Esophagus (tissue), 2 donors: Measurements from ENCODE around the gene GNG7. TPM values are rescaled to one million over a fixed set of nuclear protein-coding genes. Genes with fewer than 3 reads are reported as not detected.
A peak's percentile ranks its signal among the peaks of the same experiment; 100 is the strongest.

Experiments
- H3K27ac ChIP-seq, 2 donors: one replicate each; pipeline ENCODE4 v1.5.1; 2013; ENCODE audit warnings: low read depth in 2 of 2, mild to moderate bottlenecking in 2 of 2, inconsistent platforms in 1 of 2, low read length in 1 of 2, moderate library complexity in 1 of 2
- H3K27me3 ChIP-seq, 2 donors: one replicate each; pipeline ENCODE4 v1.6.1; 2013; ENCODE audit warnings: low read length in 2 of 2, control low read depth in 1 of 2, mild to moderate bottlenecking in 1 of 2; ENCODE audit not compliant: insufficient read depth in 2 of 2, control insufficient read depth in 1 of 2
- H3K36me3 ChIP-seq, 2 donors: one replicate each; pipeline ENCODE4 v1.6.1; 2013; ENCODE audit warnings: low read length in 1 of 2; ENCODE audit not compliant: control insufficient read depth in 2 of 2, insufficient read depth in 2 of 2
- H3K4me1 ChIP-seq, 2 donors: one replicate each; pipeline ENCODE4 v1.6.1; 2013; ENCODE audit warnings: low read length in 1 of 2; ENCODE audit not compliant: control insufficient read depth in 2 of 2, insufficient read depth in 2 of 2
- H3K4me3 ChIP-seq, 2 donors: one replicate each; pipeline ENCODE4 v1.5.1; 2013; ENCODE audit warnings: low read length in 2 of 2, mild to moderate bottlenecking in 2 of 2, low read depth in 1 of 2, moderate library complexity in 1 of 2
- H3K9me3 ChIP-seq, 2 donors: one replicate each; pipeline ENCODE4 v1.6.1; 2013; ENCODE audit warnings: mild to moderate bottlenecking in 2 of 2, low read depth in 1 of 2, low read length in 1 of 2, moderate library complexity in 1 of 2; ENCODE audit not compliant: control insufficient read depth in 2 of 2, insufficient read depth in 1 of 2
- WGBS, 2 donors: extraction: QIAGEN DNeasy Blood & Tissue Kit; methylation state at CpG; one replicate each; pipeline ENCODE4 v1.1.7; 2013; 5-methylcytosine and 5-hydroxymethylcytosine counted together
- polyA plus RNA-seq, 2 donors: library from polyadenylated mRNA; stranded (reverse); fragments of 200-250 nt; gene quantifications; one replicate each; pipeline ENCODE4 v1.2.3, GENCODE V29; 2013
- donor health status: healthy with polysubstance abuse.
- donor health status: Bipolar disorder and iron deficiency.

The GNG7 gene
- polyA plus RNA-seq, 2 donors: 1.2 to 2.4 TPM

DNA sequence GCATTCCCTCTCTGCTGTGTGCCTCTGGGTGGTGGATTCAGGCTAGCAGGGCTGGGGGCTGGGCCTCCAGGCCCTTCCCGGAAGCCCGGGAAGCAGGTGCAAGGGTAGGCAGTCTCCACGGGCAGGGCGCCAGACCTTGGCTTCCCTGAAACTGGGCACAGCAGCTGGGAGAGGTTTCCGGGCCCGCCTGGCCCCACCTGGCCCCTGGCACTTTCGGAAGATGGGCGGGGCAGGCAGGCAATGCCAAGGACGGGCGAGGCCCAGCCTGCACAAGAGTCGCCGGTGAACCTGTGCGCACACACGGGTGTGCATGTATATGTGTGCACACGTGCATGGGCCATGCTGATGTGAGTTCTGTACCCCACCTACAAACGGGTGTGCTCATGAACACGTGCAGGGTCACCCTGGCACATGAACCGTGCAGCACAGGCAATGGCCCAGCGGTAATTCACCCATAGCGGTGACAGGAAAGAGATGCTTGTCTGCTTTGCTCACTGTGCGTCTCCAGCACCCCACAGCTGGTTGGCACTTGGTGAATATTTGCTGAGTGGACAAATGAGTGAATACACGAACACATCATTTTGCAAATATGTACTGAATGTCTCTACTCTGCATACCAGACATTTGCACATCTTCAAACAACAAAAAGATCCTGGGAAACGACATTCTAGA, 211.2 kb downstream of the GNG7 start:
- Histone ChIP-seq H3K4me1 (peaks cover 19 to 35% of the 10 kb centered on the region in 2 donors), H3K4me3 (no peak overlapping the region), H3K9me3 (no peaks in the 10 kb centered on the region), H3K36me3 (no peaks in the 10 kb centered on the region), H3K27me3 (no peaks in the 10 kb centered on the region), H3K27ac (peak overlapping the region; percentile 78 to 89)
- 28 to 31% methylated on average over 23 of the region's 23 CpGs for WGBS, 2 donors

DNA sequence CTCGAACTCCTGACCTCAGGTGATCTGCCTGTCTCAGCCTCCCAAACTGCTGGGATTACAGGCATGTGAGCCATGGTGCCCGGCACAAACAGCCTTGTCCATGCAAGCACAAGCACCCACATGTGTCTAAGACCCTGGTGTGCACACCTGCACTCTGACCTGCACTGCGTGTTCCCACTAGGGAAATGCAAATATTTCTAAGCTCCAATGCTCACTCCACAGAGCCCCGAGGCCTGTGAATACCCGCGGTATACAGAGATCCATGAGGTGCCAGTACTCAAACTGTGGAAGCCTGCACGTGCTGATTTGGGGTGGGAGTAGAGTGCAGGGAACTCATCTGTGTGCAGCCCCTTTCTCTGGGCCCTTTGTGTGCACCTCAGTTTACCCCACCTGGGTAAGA, 211.8 kb downstream of the GNG7 start:
- no peak overlapping the region for H3K4me3 ChIP-seq
- 48 to 51% methylated on average over 7 of the region's 7 CpGs for WGBS, 2 donors
- H3K9me3 ChIP-seq: no peaks in the 10 kb centered on the region
- H3K27ac ChIP-seq: peak overlapping the region; percentile 78 to 89
- no peaks in the 10 kb centered on the region for H3K27me3 ChIP-seq
- peaks cover 16 to 30% of the 10 kb centered on the region in 2 donors for H3K4me1 ChIP-seq
- H3K36me3 ChIP-seq: no peaks in the 10 kb centered on the region

DNA sequence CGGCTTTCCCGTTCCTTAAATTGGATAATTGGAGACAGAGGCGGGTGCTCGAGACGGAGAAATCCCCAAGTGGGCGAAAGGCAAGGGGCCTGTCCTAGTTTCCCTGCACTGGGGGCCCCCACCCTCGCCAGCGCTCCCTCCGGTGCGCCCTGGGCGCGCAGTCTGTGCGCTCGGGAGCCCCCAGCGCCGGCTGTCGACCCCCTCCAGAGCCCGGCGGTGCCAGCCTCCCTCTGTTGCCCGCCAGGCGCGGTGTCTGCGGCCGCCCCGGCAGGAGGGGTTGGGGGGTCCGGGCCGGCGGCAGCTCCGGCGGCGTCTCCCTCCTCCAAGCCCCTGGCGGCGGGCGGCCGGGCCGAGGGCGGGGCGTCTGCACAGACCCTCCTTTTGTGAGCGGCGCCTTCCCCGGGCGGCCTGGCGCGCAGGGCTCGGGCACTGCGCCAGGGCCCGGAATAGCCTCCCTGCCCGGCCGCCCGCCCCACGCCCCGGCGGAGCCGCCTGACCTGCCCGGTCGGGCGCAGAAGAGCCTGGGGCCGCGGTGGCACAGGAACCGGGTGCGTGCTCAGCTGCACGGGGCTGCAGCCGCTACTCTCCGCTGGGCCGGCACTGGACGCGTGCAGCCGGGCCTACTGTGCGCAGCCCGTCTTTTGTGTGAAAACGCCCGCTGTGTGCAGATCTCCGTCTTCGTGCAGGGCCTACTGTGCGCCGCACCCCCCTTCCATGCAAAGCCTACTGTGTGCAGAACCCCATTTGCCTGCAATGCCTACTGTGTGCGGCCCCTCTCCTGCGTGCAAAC, 213.4 kb downstream of the GNG7 start:
- Histone ChIP-seq H3K4me3 (peak overlapping the region; percentile 33 to 36), H3K27ac (peak overlapping the region; percentile 47 to 67), H3K36me3 (no peaks in the 10 kb centered on the region), H3K4me1 (peaks cover 14 to 23% of the 10 kb centered on the region in 2 donors), H3K9me3 (no peaks in the 10 kb centered on the region), H3K27me3 (no peaks in the 10 kb centered on the region)
- 2 to 4% methylated on average over 70 to 78 of the region's 78 CpGs for WGBS, 2 donors

DNA sequence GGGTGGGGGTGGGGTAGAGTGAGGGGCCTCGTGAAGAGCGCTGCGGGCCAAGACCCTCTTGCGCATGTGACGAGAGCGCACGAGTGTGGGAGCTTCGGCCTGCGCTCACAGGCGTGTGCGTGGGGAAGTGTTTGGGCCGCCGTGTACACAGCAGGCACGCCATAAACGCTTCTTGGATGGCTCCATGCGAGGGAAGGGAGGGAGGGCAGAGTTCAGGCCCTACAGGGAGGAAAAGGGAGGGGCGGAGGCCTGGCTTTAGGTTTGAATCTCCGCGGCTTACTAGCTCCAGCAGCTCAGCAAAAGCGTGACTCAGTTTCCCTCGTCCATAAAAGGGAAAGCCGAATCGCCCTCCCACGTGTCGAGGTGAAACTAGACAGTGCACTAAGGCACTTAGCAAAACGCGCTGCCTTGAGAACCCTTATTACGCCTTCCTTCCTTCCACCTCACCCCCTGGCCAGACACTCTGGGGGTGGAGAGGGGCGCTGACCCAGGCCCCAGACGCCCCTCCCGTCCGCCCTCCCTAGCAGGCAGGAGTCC, 214.0 kb downstream of the GNG7 start:
- peak overlapping the region; percentile 16 to 36 for H3K4me3 ChIP-seq
- peaks cover 14 to 20% of the 10 kb centered on the region in 2 donors for H3K4me1 ChIP-seq
- H3K36me3 ChIP-seq: no peaks in the 10 kb centered on the region
- H3K27ac ChIP-seq: peak overlapping the region; percentile 47 to 67
- no peaks in the 10 kb centered on the region for H3K27me3 ChIP-seq
- 8 to 15% methylated on average over 32 of the region's 32 CpGs for WGBS, 2 donors
- H3K9me3 ChIP-seq: peaks cover 0 to 1% of the 10 kb centered on the region in 2 donors

DNA sequence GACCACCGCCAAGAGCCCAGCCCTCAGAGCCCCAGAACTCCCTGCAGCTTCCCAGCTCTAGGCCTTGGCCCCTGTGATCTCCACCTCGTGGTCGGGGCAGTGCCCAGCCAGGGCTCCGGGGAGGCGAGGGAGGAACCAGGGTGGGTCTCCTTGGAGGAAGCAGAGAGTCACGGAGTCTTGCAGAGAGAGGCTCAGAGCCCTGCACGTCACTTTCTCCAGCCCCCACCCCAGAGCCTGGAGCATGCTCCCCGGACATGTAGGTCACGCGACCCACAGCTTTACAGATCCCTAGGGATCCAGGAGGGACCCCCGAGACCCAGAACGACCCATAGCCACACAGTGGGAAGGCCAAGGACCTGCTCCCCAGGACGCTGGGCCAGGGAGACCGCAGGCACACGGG, 214.7 kb downstream of the GNG7 start:
- Histone ChIP-seq H3K4me1 (peaks cover 14 to 20% of the 10 kb centered on the region in 2 donors), H3K27ac (no peak overlapping the region), H3K36me3 (no peaks in the 10 kb centered on the region), H3K9me3 (peaks cover 0 to 2% of the 10 kb centered on the region in 2 donors), H3K27me3 (no peaks in the 10 kb centered on the region), H3K4me3 (no peak overlapping the region)
- WGBS, 2 donors: 29 to 37% methylated on average over 15 of the region's 15 CpGs

DNA sequence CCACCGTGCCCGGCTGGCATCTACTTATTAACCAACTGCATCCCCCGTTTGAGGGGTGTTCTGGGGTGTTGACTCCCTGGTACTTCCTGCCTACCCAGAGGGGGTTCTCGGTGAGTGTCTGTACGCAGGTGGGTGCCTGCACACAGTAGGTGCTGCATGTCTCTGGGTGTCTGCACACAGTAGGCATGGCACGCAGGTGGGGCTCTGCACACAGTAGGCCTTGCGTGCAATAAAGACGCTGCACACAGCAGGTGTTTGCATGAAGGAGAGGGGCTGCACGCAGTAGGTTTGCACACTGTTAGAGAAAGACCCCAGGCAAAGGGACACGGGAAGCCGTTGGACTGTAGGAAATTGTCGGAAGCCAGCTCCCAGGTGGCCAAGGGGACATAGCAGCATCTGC, 215.4 kb downstream of the GNG7 start:
- Histone ChIP-seq H3K4me3 (no peak overlapping the region), H3K36me3 (no peaks in the 10 kb centered on the region), H3K9me3 (peaks cover 0 to 2% of the 10 kb centered on the region in 2 donors), H3K27ac (no peak overlapping the region), H3K27me3 (no peaks in the 10 kb centered on the region), H3K4me1 (peaks cover 14 to 20% of the 10 kb centered on the region in 2 donors)
- WGBS, 2 donors: 89% methylated on average over 12 of the region's 12 CpGs

DNA sequence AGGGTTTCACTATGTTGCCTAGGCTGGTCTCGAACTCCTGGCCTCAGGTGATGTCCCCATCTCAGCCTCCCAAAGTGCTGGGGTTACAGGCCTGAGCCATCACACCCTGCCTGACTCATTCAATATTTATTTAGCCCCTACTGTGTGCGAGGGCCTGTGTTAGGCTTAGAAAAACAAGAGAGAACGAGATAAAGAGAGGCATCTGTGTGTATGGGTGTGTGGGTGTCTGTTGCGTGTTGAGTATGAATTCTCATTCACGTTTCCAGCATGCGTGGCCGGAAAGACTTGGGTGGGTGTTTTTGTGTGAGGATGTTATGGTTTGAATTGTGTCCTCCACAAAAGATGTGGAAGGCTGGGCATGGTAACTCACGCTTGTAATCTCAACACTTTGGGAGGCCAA, 217.1 kb downstream of the GNG7 start:
- Histone ChIP-seq H3K36me3 (no peaks in the 10 kb centered on the region), H3K9me3 (peaks cover 0 to 5% of the 10 kb centered on the region in 2 donors), H3K27ac (no peak overlapping the region), H3K27me3 (no peaks in the 10 kb centered on the region), H3K4me3 (no peak overlapping the region), H3K4me1 (peaks cover 5 to 11% of the 10 kb centered on the region in 2 donors)
- WGBS, 2 donors: 59 to 63% methylated on average over 8 of the region's 8 CpGs

DNA sequence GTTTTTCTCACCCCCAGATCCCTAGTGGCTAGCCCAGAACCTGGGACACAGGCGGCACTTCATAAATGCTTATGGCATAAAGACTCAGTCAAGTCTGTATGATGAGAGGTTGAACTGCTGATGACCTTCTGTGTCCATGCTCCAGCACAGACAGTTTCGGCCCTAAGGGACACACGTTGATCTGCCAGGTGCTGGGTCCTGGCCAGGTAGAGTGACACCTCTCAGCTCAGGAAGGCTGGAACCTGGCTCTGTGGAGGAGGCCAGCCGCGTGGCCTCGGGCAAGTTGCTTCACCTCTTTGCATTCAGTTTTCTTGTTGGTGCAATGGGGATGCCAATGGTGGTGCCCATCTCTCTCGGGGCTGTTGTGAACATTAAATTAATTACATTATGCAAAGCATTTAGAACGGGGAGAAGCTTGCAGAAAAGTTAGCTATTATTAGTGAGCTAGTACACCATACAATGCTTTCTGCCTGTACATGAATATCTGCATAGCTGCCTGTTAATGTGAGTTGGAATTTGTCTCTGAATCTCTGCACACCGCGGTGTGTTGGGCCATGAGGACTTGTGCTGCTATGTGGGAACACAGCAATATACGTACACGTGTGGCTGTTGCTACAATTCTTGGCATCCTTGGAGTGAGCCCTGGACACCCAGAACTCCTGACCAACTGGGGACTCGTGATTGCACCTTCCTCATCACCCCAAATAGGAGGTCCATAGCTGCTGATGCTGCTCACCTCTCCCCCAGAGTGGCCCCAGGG, 218.1 kb downstream of the GNG7 start:
- Histone ChIP-seq H3K27ac (no peak overlapping the region), H3K4me3 (no peak overlapping the region), H3K9me3 (peaks cover 0 to 5% of the 10 kb centered on the region in 2 donors), H3K27me3 (no peaks in the 10 kb centered on the region), H3K36me3 (no peaks in the 10 kb centered on the region), H3K4me1 (peaks cover 1 to 6% of the 10 kb centered on the region in 2 donors)
- WGBS, 2 donors: 73 to 74% methylated on average over 13 of the region's 13 CpGs

DNA sequence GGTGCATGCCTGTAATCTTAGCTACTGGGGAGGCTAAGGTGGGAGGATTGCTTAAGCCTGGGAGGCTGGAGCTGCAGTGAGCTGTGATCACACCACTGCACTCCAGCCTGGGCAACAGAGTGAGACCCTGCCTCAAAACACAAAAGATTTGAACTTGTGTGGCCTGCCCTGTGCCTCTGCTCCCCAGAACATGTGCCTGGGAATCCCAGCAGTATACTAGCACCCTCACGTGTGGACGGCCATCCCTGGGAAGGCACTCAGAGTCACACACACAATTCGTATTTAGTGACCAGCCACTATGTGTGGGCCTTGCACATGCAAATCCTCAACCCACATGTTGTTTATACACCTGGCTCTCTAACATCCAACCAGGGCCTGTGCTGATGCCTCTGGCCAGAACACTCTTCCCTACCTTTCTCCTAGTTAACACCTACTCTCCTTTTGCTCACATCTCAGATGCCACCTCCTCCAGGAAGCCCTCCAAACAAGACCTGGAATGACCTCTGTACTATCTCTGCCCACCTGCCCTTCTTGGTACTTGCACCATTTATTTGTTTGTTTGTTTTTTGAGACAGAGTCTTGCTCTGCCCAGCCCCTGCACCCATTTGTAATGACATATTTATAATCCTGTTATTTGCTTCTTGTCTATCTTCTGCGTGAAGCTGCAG, 218.9 kb downstream of the GNG7 start:
- 89 to 90% methylated on average over 4 of the region's 4 CpGs for WGBS, 2 donors

More for the DNA sequence above, 218.9 kb downstream of the GNG7 start:
- Histone ChIP-seq H3K36me3 (no peaks in the 10 kb centered on the region), H3K27me3 (no peaks in the 10 kb centered on the region), H3K4me1 (peaks cover 0 to 5% of the 10 kb centered on the region in 2 donors), H3K9me3 (peaks cover 0 to 5% of the 10 kb centered on the region in 2 donors), H3K27ac (no peak overlapping the region), H3K4me3 (no peak overlapping the region)
